ENCODE data around the gene ARRB1.
"Not testable (repeated sequence)": the region's sequence is repeated elsewhere in the genome, so short reads cannot be mapped to it uniquely, and the experiment has no call there.

Gene ARRB1

GRCh38 chr11:75324189-75324588, 27.3 kb downstream of the ARRB1 start:
- DNase-seq (ENCODE audit: low read depth, low spot score) = no peak

DNA sequence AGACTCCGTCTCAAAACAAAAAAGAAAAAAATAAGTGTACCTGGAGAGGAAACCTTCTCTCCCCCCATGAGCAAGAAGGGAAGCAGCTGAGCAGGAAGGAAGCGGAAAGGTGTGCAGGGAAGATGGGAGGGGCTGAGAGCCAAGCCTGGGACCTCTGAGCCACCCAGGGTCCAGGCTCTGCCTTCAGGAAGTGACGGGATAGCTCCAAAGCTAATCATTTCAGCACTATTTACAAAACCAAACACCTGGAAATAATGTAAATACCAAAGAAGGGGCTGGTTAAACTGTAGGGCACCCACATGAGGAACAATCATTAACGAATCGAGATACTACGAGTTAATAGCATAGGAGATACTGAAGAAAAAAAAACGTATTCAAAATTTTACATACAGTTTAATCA, 27.9 kb downstream of the ARRB1 start:
- DNase-seq (ENCODE audit: low read depth, low spot score) = no peak

GRCh38 chr11:75320643-75321042, 30.8 kb downstream of the ARRB1 start:
- no peak for DNase-seq (ENCODE audit: low read depth, low spot score)

- DNase-seq (ENCODE audit: low read depth, low spot score) = no peak
These were observed 31.3 kb downstream of the ARRB1 start for GRCh38 chr11:75320046-75320618.

- DNase-seq (ENCODE audit: low read depth, low spot score) = no peak
These were observed 32.2 kb downstream of the ARRB1 start for GRCh38 chr11:75319035-75319877.

- no peak for DNase-seq (ENCODE audit: low read depth, low spot score)
These were observed 33.9 kb downstream of the ARRB1 start for GRCh38 chr11:75317446-75318122.

DNA sequence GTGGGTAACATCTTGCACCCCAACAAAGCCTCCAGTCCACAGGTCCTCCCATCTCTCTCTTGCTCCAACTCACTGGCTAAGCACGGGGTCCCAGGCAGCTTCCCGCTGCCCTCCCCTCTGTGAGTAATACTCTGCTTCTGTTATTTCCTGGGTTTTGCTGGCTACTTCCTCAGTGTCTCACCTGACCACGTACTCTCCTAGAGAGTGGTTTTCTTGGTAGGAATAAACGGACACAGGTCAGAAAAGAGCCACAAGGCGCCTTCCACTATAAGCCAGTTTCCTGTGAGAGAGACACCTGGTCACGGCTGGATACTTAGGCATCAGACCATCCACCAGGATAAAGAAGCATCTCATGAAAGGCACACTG, 36.0 kb downstream of the ARRB1 start:
- DNase-seq (ENCODE audit: low read depth, low spot score) = no peak

GRCh38 chr11:75314771-75315438, 36.6 kb downstream of the ARRB1 start:
- no peak for DNase-seq (ENCODE audit: low read depth, low spot score)

- DNase-seq (ENCODE audit: low read depth, low spot score) = no peak
These were observed 37.8 kb downstream of the ARRB1 start for GRCh38 chr11:75313513-75314272.

- no peak for DNase-seq (ENCODE audit: low read depth, low spot score)
These were observed 39.1 kb downstream of the ARRB1 start for GRCh38 chr11:75312346-75312745.

GRCh38 chr11:75311858-75312288, 39.6 kb downstream of the ARRB1 start:
- DNase-seq (ENCODE audit: low read depth, low spot score) = no peak

GRCh38 chr11:75308986-75309385, 42.5 kb downstream of the ARRB1 start:
- no peak for DNase-seq (ENCODE audit: low read depth, low spot score)

DNA sequence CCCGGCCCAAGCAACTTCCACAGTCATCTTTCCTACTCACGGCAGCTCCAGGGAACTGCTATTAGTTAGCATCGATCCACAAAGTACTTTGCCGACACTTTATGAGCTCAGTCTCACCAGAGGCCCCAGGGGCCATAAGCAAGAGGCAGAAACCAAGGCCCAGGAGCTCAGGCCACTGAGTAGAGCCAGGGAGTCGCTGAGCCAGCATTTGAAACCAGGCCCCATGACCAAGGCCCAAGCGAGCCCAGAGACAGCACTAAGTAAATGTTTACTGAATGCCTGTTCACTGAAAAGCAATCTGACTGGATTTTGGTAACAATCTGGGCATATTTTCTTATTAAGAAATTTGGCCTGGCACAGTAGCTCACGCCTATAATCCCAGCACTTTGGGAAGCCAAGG, 43.3 kb downstream of the ARRB1 start:
- no peak for DNase-seq (ENCODE audit: low read depth, low spot score)

DNA sequence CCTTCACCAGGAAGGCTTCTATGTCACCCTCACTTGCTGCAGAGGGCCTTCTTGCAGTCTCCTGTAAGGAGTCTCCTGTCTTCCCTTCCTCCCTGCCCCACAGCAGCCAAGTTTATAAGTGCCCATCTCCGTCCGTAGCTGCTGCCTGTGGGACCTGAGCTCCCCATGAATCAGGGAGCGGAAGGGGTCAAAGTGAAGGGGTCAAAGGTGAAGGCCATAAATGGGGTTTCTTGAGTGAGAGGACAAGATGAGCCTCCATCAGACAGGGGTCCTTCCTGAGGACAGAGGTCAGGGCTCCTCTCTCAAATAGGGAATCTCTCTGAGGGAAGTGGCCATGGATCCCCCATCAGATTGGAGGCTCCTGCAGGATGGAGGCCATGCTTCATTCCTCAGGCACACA, 44.4 kb downstream of the ARRB1 start:
- no peak for DNase-seq (ENCODE audit: low read depth, low spot score)

- DNase-seq (ENCODE audit: low read depth, low spot score) = no peak
These were observed 44.9 kb downstream of the ARRB1 start for GRCh38 chr11:75306529-75306928.

DNA sequence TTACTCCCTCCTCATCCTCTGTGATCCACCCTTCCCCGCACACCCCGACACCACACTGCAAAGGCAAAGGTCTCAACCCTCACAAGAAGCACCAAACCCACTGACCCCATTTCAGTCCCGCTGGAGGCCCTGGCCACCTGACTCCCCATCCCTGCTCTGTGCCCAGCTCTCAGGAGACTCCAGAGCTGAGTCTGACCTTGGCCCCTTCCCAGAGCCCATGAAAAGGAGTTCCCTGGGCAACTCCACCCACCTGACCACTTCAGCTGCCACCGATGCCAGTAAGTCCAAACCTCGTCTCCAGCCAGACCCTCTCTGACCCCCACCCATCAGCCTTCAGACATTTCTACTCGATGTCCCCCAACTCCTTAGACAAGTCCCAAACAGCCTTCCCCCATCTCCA, 45.5 kb downstream of the ARRB1 start:
- no peak for DNase-seq (ENCODE audit: low read depth, low spot score)

GRCh38 chr11:75305452-75305851, 46.0 kb downstream of the ARRB1 start:
- DNase-seq (ENCODE audit: low read depth, low spot score) = no peak

DNA sequence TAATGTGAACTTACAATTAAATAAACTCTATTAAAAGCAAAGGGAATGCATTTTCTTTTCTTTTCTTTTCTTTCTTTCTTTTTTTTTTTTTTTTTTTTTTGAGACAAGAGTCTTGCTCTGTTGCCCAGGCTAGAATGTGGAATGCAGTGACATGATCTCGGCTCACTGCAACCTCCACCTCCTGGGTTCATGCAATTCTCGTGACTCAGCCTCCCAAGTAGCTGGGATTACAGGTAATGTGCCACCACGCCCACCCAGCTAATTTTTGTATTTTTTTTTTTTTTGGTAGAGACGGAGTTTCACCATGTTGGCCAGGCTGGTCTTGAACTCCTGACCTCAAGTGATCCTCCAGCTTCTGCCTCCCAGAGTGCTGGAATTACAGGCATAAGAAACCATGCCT, 46.5 kb downstream of the ARRB1 start:
- not testable (repeated sequence) for DNase-seq (ENCODE audit: low read depth, low spot score)

DNA sequence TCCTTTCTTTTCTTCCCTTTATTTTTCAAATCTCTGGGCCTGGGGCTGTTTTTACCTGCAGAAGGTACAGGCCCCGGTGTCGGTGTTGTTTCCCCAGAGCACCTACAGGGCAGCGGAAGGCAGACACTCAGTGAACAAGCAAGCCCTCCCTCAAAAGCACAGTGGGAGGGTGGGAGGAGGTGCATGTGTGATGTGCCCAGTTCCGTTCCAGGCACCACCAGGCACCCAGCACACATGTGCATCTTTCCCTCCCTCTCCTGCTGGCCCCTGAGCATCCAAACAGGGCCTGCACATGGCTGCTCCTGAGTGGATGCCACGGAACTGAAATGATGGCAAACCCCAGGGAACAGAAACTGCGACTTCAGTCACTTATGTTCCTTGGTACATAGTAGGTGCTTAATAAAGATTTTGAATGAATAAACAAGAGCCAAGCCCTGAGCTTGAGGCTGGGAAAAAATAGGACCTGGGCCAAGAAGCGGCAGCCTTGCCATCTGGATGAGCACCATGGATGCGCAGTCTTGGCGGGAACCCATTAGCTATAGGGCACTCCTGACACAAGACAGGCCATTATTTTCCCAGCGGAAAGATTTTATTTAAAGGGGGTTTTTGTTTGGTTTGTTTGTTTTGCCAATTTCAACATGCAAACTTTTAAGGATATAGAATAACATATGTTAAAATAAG, 47.8 kb downstream of the ARRB1 start:
- peak; percentile 15 for DNase-seq (ENCODE audit: low read depth, low spot score)

- DNase-seq (ENCODE audit: low read depth, low spot score) = no peak
These were observed 49.1 kb downstream of the ARRB1 start for GRCh38 chr11:75302371-75302770.
